Heart right ventricle (tissue), 16 donors: ENCODE data around the gene LMO7. TPM values are rescaled to one million over a fixed set of nuclear protein-coding genes. Genes with fewer than 3 reads are reported as not detected.

Experiments used
- ATAC-seq, 8 donors: fragments of 200-7000 bp; cut with Tn5 transposase; one replicate each; pipeline ENCODE4 v1.9.1; 2020; ENCODE audit warnings: mild to moderate bottlenecking in 8 of 8, moderate library complexity in 8 of 8, moderate number of reproducible peaks in 1 of 8
- DNase-seq, 2 donors: peaks; one replicate each; pipeline ENCODE4 v3.0.0-alpha.2; 2020
- H3K27ac ChIP-seq, 10 donors: fragments of 200-600 bp; sonication (generic) in 2 of 10; one replicate each; pipeline versions ENCODE4 v1.5.0 to v1.8.0; 2020 to 2022; ENCODE audit warnings: mild to moderate bottlenecking in 3 of 10
- H3K27me3 ChIP-seq, 7 donors: fragments of 200-600 bp; one replicate each; pipeline ENCODE4 v1.8.0; 2021 to 2022; ENCODE audit warnings: mild to moderate bottlenecking in 2 of 7
- H3K36me3 ChIP-seq, 9 donors: fragments of 200-600 bp; sonication (generic) in 1 of 9; one replicate each; pipeline versions ENCODE4 v1.5.0 to v1.8.0; 2020 to 2022; ENCODE audit warnings: mild to moderate bottlenecking in 2 of 9
- H3K4me1 ChIP-seq, 9 donors: fragments of 200-600 bp; sonication (generic) in 1 of 9; one replicate each; pipeline versions ENCODE4 v1.5.0 to v1.8.0; 2020 to 2022; ENCODE audit warnings: mild to moderate bottlenecking in 4 of 9
- H3K4me3 ChIP-seq, 10 donors: fragments of 200-600 bp; sonication (generic) in 2 of 10; one replicate each; pipeline versions ENCODE4 v1.5.0 to v1.8.0; 2020 to 2022; ENCODE audit warnings: mild to moderate bottlenecking in 7 of 10, moderate library complexity in 2 of 10
- H3K9me3 ChIP-seq, 11 donors: fragments of 200-600 bp in 10 of 11; sonication (generic) in 2 of 11; one replicate each; pipeline versions ENCODE4 v1.5.0 to v1.8.0; 2013 to 2022; ENCODE audit warnings: mild to moderate bottlenecking in 2 of 11, control low read depth in 1 of 11, moderate library complexity in 1 of 11
- CTCF ChIP-seq, 9 donors: fragments of 200-600 bp; sonication (generic) in 2 of 9; IDR thresholded peaks; one replicate each; pipeline versions ENCODE4 v1.5.0 to v1.8.0; 2021 to 2022; ENCODE audit warnings: antibody characterized with exemption in 9 of 9, mild to moderate bottlenecking in 5 of 9, moderate library complexity in 1 of 9
- WGBS, 2 donors: extraction: QIAGEN DNeasy Blood & Tissue Kit; methylation state at CpG; one replicate each; pipeline ENCODE4 v1.1.7; 2013; ENCODE audit warnings: inconsistent platforms in 1 of 2; 5-methylcytosine and 5-hydroxymethylcytosine counted together
- intact Hi-C, 10 donors: fragments of 100-400 bp; cut with DNase I; formaldehyde crosslinking; loops; one replicate each; pipeline versions ENCODE4 v1.11.1 to v1.14.2; 2022
- polyA plus RNA-seq, 2 donors: library from polyadenylated mRNA; stranded (reverse); fragments of 200-250 nt; gene quantifications; one replicate each; pipeline ENCODE4 v1.2.3, GENCODE V29; 2013
- total RNA-seq, 10 donors: library from RNA; stranded (reverse); fragmentation: NEBNext Ultra II Directional in 3 of 10; extraction: Animal tissue kit (Norgen Biotek cat#: 25700) in 3 of 10; gene quantifications; one replicate each; pipeline versions ENCODE4 v1.2.1 to v1.2.4, GENCODE V29; 2021 to 2023
- donor health status: Arrhythmogenic right ventricular cardiomyopathy.
- donor health status: ischemic (EF 13 %, LVEDD 7.1; RV severe dilation, severe dysfunction).
- donor health status: healthy with polysubstance abuse.
- donor health status: DM: no; HTN: yes; CAD: no.
- donor health status: DM: no; HTN: no; CAD: no.
- donor health status: ischemic (EF 25% LVEDD 6.9; RV normal size, moderate dysfunction).
- donor health status: ischemic (EF 25% LVEDD 5.7; RV mildly dilated, moderate dysfunction).
- donor health status: healthy.
- donor health status: DM: yes; HTN: yes; CAD: no.
- donor health status: Ischemic cardiomyopathy.
- donor health status: ischemic (EF 35%, LVEDD 5.7; RV mildly dilated, moderate dysfunction).
- donor health status: nonischemic (EF 11% LVEDD 7.7; RV severe dilation, severe dysfunction).
- donor health status: DM: yes; HTN: yes; CAD: no.
- donor health status: PGD.
- donor health status: ischemic (EF 29% LVEDD 5.4; RV normal size, mild dysfunction).
- donor health status: nonischemic (EF 23%, LVEDD 6.1; RV moderate dilation, normal function).

Gene LMO7
- total and polyA plus RNA-seq, 12 donors, result 147 to 600 (median 504) TPM

GRCh38 chr13:75760131-75761021, 124.2 kb downstream of the LMO7 start:
- intact Hi-C loops, result loop anchor here in 7 of 10 donors (5.0 kb wide), 2 partner anchors 42 to 47 kb away; no protein-coding TSS in a partner anchor
- no peaks in the 10 kb centered on the region for H3K9me3 ChIP-seq
- DNase-seq (peak in 1 of 2 donors; percentile 10), ATAC-seq (peak; percentile 48 to 86 (median 79))
- peaks cover 0 to 35% (median 12%) of the 10 kb centered on the region in 9 donors for H3K4me1 ChIP-seq
- no peaks in the 10 kb centered on the region for H3K36me3 ChIP-seq
- peak overlapping the region; percentile 0 to 79 (median 67) for H3K27ac ChIP-seq
- peak overlapping the region; percentile 7 to 49 (median 37) for H3K4me3 ChIP-seq
- 24 to 41% methylated on average over 9 of the region's 9 CpGs for WGBS, 2 donors
- peak in 4 of 9 donors; percentile 5 to 38 (median 36) for TF ChIP-seq CTCF (IDR thresholded peaks at IDR 0.05)
- no peaks in the 10 kb centered on the region for H3K27me3 ChIP-seq

- TF ChIP-seq CTCF (IDR thresholded peaks at IDR 0.05), result no peak
- DNase-seq, result no peak
- H3K36me3 ChIP-seq, result no peaks in the 10 kb centered on the region
- no peaks in the 10 kb centered on the region for H3K27me3 ChIP-seq
- H3K27ac ChIP-seq, result peak overlapping the region in 9 of 10 donors; percentile 0 to 79 (median 70)
- no peak for ATAC-seq
- peak overlapping the region in 9 of 10 donors; percentile 17 to 49 (median 41) for H3K4me3 ChIP-seq
- intact Hi-C loops, result loop anchor here in 7 of 10 donors (5.0 kb wide), 2 partner anchors 41 to 46 kb away; no protein-coding TSS in a partner anchor
- H3K9me3 ChIP-seq, result no peaks in the 10 kb centered on the region
- H3K4me1 ChIP-seq, result peaks cover 0 to 38% (median 14%) of the 10 kb centered on the region in 9 donors
- WGBS, 2 donors, result 26 to 30% methylated on average over 3 of the region's 3 CpGs
These were observed 125.2 kb downstream of the LMO7 start for GRCh38 chr13:75761369-75761768.

GRCh38 chr13:75762076-75762937, 126.2 kb downstream of the LMO7 start:
- no peak for TF ChIP-seq CTCF (IDR thresholded peaks at IDR 0.05)
- no peaks in the 10 kb centered on the region for H3K9me3 ChIP-seq
- H3K36me3 ChIP-seq, result no peaks in the 10 kb centered on the region
- no peaks in the 10 kb centered on the region for H3K27me3 ChIP-seq
- no peak for DNase-seq
- H3K4me1 ChIP-seq, result peaks cover 0 to 39% (median 14%) of the 10 kb centered on the region in 9 donors
- peak overlapping the region in 9 of 10 donors; percentile 0 to 79 (median 70) for H3K27ac ChIP-seq
- intact Hi-C loops, result loop anchor here in 7 of 10 donors (5.0 kb wide), 2 partner anchors 40 to 45 kb away; no protein-coding TSS in a partner anchor
- peak in 4 of 8 donors; percentile 15 to 25 (median 20) for ATAC-seq
- WGBS, 2 donors, result 36 to 42% methylated on average over 7 of the region's 7 CpGs
- H3K4me3 ChIP-seq, result peak overlapping the region in 9 of 10 donors; percentile 17 to 49 (median 41)
